Activated naive CD4-positive, alpha-beta T cell treated with anti-CD3 and anti-CD28 coated beads, Interleukin-2, amount 10 ng/mL, durations not matched to agents 7 days and 5 days (primary cell): ENCODE measurements around the gene NSRP1.

Experiments
- CTCF ChIA-PET: fragments of 350-600 bp; sonication (Branson Sonifier 250); formaldehyde crosslinking; loops from one replicate; lab custom pipeline; 2021; ENCODE audit warnings: antibody characterized with exemption; lab: Charles Lee
- DNase-seq: peaks from one replicate; pipeline ENCODE4 v3.0.0-alpha.2; 2020
- H3K27ac Mint-ChIP-seq: one replicate; pipeline ENCODE4 v1.8.0; 2021; ENCODE audit warnings: mild to moderate bottlenecking, moderate library complexity, mixed read lengths
- H3K27me3 Mint-ChIP-seq: one replicate; pipeline ENCODE4 v1.8.0; 2021; ENCODE audit warnings: mild to moderate bottlenecking, mixed read lengths
- H3K36me3 Mint-ChIP-seq: one replicate; pipeline ENCODE4 v1.8.0; 2021; ENCODE audit warnings: mixed read lengths
- H3K4me1 Mint-ChIP-seq: one replicate; pipeline ENCODE4 v1.8.0; 2021; ENCODE audit warnings: mixed read lengths
- H3K4me3 Mint-ChIP-seq: one replicate; pipeline ENCODE4 v1.8.0; 2021; ENCODE audit warnings: mild to moderate bottlenecking, moderate library complexity, mixed read lengths
- H3K9me3 Mint-ChIP-seq: one replicate; pipeline ENCODE4 v1.8.0; 2021; ENCODE audit warnings: mixed read lengths

NSRP1 gene

DNA sequence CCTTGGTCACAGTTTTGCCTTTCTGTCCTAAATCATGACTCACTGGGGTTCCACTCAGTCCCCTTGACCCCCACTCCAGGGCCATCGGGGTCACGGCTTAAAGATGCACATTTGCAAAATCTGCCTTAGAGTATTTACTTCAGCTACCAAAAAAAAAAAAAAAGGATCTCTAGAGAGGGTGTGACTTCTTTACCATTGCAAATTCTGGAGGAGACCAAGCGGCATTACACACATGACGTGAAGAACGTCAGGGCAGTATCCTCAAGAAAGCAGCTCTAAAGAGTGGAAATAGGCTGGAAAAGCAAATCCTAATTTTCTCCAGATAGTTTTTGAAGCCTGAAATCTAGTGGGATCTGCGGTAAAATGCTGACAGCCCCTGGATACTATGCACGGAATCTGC lies 93.3 kb downstream of the NSRP1 start:
- DNase-seq: no peak
- CTCF ChIA-PET: no interaction called here
- H3K27ac Mint-ChIP-seq: no peak overlapping the region
- H3K4me1 Mint-ChIP-seq: peaks cover 5% of the 10 kb centered on the region
- H3K9me3 Mint-ChIP-seq: no peaks in the 10 kb centered on the region
- H3K36me3 Mint-ChIP-seq: no peaks in the 10 kb centered on the region
- no peak overlapping the region for H3K4me3 Mint-ChIP-seq
- H3K27me3 Mint-ChIP-seq: peaks cover 52% of the 10 kb centered on the region

DNA sequence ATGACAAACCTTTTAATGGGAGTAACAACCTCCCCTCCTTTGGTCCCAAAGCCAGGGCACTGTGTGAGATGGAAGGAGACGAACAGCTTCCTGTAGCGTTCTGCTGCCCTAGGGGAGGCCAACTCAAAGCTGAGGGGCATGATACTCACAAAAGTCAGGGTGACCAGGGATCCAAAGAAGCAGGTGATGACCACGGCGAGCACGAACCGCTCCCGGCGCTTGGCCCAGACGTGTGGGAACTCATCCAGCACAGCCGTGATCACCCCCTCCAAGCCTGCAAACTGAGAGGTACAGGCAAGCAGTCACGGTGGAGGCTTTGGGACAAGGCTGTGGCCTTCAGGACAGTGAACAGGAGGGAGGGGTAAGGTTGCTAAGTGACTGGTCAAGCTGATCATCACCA lies 93.8 kb downstream of the NSRP1 start:
- peaks cover 5% of the 10 kb centered on the region for H3K4me1 Mint-ChIP-seq
- CTCF ChIA-PET: no interaction called here
- no peak for DNase-seq
- no peaks in the 10 kb centered on the region for H3K9me3 Mint-ChIP-seq
- H3K4me3 Mint-ChIP-seq: no peak overlapping the region
- H3K27me3 Mint-ChIP-seq: peaks cover 52% of the 10 kb centered on the region
- no peaks in the 10 kb centered on the region for H3K36me3 Mint-ChIP-seq
- H3K27ac Mint-ChIP-seq: no peak overlapping the region

DNA sequence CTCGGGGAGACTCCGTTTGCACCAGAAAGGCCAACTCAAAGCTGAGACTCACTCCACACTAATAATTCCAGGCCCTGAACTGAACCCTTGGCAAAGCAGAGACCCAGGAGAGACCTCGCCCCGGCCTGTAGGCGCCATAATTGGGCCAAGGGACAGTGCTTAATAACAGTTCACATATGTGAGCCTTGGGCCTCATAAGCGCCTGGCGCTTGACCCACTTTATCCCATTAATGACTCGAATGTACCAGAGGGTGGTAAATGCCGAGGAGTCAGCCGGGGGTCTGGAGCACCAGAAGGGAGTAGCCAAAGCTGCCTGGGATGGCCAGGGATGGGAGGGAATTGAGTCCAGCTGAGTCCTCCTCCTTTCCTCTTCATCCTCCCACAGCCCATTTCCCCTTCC lies 94.3 kb downstream of the NSRP1 start:
- no peak for DNase-seq
- H3K9me3 Mint-ChIP-seq: no peaks in the 10 kb centered on the region
- H3K27me3 Mint-ChIP-seq: peaks cover 47% of the 10 kb centered on the region
- H3K27ac Mint-ChIP-seq: no peak overlapping the region
- CTCF ChIA-PET: no interaction called here
- no peaks in the 10 kb centered on the region for H3K36me3 Mint-ChIP-seq
- peaks cover 5% of the 10 kb centered on the region for H3K4me1 Mint-ChIP-seq
- H3K4me3 Mint-ChIP-seq: no peak overlapping the region

DNA sequence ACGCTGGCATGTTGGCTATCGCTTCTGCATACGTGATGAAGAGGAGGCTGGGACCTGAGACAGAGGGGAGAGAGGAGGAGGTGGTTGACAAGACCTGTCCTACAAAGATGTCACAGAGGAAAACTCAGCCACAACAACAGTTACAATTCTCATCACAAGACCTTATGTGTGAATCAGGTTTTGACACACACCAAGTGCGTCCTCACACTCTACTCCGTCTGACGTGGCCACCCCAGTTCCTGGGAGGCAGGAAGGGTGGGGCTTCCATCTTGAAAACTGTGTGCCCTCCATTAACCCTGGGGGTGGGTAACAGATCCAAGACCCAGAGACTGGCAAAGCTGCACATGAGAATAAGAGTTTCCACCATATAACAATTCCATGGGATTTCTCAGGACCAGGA lies 94.8 kb downstream of the NSRP1 start:
- Mint-ChIP-seq H3K4me3 (no peak overlapping the region), H3K9me3 (no peaks in the 10 kb centered on the region), H3K4me1 (peaks cover 5% of the 10 kb centered on the region), H3K36me3 (no peaks in the 10 kb centered on the region), H3K27ac (no peak overlapping the region), H3K27me3 (peaks cover 43% of the 10 kb centered on the region)
- CTCF ChIA-PET: no interaction called here
- no peak for DNase-seq

DNA sequence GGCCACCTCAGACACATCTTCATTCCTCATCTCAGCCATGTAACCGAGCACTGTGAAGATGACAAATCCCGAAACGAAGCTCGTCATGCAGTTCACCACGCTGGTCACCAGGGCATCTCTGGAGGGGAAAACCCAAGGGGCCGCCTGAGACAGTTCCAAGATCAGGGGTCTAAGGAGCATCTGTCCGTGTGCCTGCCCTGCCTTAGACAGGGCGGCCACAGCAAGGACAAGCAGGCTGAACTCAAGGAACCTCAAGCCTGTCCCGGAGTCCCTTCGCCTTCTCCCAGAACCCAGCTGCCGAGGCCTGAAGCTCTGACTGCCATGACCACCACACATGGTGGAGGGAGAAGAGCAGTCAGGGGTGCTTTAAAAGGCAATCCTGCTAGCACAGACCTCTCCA lies 96.1 kb downstream of the NSRP1 start:
- H3K4me1 Mint-ChIP-seq: peaks cover 5% of the 10 kb centered on the region
- no peaks in the 10 kb centered on the region for H3K9me3 Mint-ChIP-seq
- no peak overlapping the region for H3K4me3 Mint-ChIP-seq
- DNase-seq: no peak
- H3K27me3 Mint-ChIP-seq: peaks cover 41% of the 10 kb centered on the region
- H3K36me3 Mint-ChIP-seq: no peaks in the 10 kb centered on the region
- CTCF ChIA-PET: no interaction called here
- H3K27ac Mint-ChIP-seq: no peak overlapping the region

DNA sequence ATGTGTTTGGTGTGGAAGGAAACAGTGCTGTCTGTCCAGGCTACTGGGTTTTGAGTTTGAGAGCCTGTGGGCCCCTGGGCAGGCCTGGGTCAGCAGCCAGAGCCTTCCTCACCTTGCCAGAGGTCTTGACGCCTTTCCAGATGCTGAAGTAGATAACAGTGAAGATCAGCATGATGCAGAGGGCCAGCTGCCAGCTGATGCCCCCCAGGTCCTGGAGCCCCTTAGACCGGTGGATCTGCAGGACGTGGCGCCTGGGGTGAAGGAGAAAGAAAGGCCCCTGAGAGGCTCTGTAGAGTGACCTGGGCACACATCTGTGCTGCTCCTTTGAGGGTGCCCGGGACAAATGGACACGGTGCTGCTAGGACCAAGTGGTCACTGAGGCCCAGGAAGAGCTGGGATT lies 100.4 kb downstream of the NSRP1 start:
- CTCF ChIA-PET: no interaction called here
- no peak for DNase-seq
- Mint-ChIP-seq H3K27ac (no peak overlapping the region), H3K36me3 (no peaks in the 10 kb centered on the region), H3K4me1 (no peaks in the 10 kb centered on the region), H3K4me3 (no peak overlapping the region), H3K9me3 (no peaks in the 10 kb centered on the region), H3K27me3 (peaks cover 29% of the 10 kb centered on the region)

DNA sequence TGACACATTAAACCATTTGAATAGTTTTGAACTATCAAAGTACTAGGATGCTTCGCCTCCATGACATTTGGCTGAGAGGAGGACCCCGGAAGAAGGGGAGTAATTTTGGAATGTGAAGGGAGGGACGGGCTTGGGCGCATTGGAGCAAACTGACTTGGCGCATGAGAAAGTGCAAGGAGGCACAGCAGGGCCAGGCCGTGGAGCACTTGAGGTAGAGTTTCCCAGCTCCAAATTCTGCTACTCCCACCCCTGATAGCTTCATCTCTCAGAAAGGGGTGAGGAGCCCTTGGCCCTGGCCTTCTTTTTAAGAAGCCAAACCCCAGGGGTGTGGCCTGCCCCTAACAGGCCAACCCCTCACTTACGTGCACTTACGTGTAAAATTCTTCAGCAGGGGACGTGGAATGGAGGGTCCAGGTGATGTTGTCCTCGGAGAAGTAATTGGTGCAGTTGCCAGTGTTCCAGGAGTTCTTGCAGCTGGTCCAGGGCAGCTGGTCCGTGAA lies 101.2 kb downstream of the NSRP1 start:
- H3K36me3 Mint-ChIP-seq: no peaks in the 10 kb centered on the region
- CTCF ChIA-PET: no interaction called here
- DNase-seq: no peak
- H3K4me3 Mint-ChIP-seq: no peak overlapping the region
- peaks cover 25% of the 10 kb centered on the region for H3K27me3 Mint-ChIP-seq
- H3K9me3 Mint-ChIP-seq: no peaks in the 10 kb centered on the region
- H3K27ac Mint-ChIP-seq: no peak overlapping the region
- H3K4me1 Mint-ChIP-seq: no peaks in the 10 kb centered on the region

DNA sequence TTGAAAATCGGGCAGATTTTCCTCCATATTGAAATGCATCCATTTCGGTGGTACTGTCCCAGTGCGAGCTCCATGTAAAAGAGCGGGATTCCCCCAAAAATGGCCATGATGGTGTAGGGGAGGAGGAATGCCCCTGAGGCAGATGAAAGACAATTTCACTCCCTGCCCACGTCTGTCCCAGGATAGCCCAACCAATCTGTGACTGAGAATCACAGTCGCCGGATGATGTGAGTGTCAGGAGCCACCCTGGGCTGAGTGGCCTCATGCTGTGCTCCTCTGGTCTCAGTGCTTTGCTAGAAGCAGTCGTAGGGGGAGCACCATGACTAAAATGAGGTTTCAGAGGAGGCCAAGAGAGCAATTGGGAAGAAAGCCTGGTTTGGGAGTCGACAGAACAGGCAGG lies 102.2 kb downstream of the NSRP1 start:
- Mint-ChIP-seq H3K9me3 (no peaks in the 10 kb centered on the region), H3K36me3 (no peaks in the 10 kb centered on the region), H3K27me3 (peaks cover 22% of the 10 kb centered on the region), H3K4me3 (no peak overlapping the region), H3K4me1 (no peaks in the 10 kb centered on the region), H3K27ac (no peak overlapping the region)
- no peak for DNase-seq
- CTCF ChIA-PET: no interaction called here

DNA sequence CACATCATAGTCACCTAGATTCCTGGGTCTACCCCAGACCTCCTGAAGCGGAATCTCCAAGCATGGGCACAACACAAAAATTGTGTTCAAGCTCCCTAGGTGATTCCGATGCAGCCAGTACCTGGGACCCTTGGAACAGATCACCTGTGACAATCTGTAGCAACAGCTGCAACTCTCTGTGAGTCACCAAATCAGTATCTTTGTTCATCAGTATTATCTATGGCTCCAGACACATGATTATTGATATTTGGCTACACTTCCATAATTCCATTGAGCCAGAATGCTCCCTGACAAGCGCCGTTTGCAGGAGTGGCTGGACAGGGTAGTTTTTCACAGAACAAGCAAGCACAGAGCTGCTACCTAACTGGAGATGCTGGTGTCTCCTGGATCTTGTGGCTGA lies 102.7 kb downstream of the NSRP1 start:
- Mint-ChIP-seq H3K9me3 (no peaks in the 10 kb centered on the region), H3K27me3 (peaks cover 25% of the 10 kb centered on the region), H3K27ac (no peak overlapping the region), H3K4me3 (no peak overlapping the region), H3K36me3 (no peaks in the 10 kb centered on the region), H3K4me1 (no peaks in the 10 kb centered on the region)
- CTCF ChIA-PET: no interaction called here
- no peak for DNase-seq

DNA sequence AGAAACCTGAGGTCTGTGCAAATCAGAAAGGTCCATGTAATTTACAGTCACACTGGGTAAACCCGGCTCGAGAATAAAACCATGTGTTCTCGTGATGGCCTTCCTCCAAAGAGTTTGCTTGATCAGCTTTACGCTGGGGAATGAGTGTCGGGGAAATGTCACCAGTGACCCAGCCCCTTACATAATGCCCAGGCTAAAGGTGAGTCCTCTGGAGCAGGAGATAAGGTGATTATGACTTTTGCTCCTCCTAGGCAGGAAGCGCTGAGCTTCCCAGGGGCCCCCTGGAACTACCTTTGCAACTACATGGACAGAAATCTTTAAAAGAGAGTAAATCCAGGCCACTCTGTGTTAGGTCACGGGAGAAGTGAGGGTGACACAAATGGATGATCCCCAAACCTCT lies 103.2 kb downstream of the NSRP1 start:
- CTCF ChIA-PET: no interaction called here
- Mint-ChIP-seq H3K36me3 (no peaks in the 10 kb centered on the region), H3K27ac (no peak overlapping the region), H3K9me3 (no peaks in the 10 kb centered on the region), H3K27me3 (peaks cover 28% of the 10 kb centered on the region), H3K4me3 (no peak overlapping the region), H3K4me1 (no peaks in the 10 kb centered on the region)
- no peak for DNase-seq

DNA sequence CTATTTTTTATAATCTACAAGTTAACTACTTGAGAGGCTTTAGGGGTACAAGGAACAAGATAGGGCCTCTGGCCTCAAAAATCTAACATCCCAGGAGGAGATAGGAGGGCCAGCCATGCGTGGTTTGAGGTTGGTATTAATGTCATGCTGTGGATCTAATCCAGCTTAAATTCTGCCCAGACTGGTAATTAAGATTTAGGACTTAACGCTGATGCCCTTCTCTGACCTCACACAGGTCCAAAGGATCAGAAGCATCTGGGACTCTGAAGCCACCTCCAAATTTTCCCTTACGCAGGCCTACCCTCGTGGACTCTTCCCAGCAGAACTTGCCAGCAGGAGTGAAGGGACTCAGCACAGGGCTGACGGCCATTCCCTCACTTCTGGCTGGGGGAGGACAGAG lies 103.8 kb downstream of the NSRP1 start:
- no peaks in the 10 kb centered on the region for H3K4me1 Mint-ChIP-seq
- H3K4me3 Mint-ChIP-seq: no peak overlapping the region
- CTCF ChIA-PET: no interaction called here
- no peak overlapping the region for H3K27ac Mint-ChIP-seq
- no peaks in the 10 kb centered on the region for H3K9me3 Mint-ChIP-seq
- H3K27me3 Mint-ChIP-seq: peaks cover 32% of the 10 kb centered on the region
- no peaks in the 10 kb centered on the region for H3K36me3 Mint-ChIP-seq
- DNase-seq: no peak

DNA sequence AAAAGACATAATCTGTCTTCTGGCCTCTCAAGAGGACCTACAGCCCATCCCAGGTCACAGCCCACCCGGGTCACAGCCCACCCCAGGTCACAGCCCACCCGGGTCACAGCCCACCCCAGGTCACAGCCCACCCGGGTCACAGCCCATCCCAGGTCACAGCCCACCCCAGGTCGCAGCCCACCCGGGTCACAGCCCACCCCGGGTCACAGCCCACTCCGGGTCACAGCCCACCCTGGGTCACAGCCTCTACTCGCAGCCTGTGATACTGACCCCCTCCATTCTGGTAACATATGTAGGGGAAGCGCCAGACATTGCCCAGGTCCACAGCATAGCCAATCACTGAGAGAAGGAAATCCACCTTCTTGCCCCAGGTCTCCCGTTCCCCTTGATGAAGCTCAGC lies 104.7 kb downstream of the NSRP1 start:
- CTCF ChIA-PET: interaction anchor here (0.7 kb wide), 1 partner anchor 19 kb away, joined by 3 read pairs; no protein-coding TSS in a partner anchor
- no peak for DNase-seq
- H3K36me3 Mint-ChIP-seq: no peaks in the 10 kb centered on the region
- no peaks in the 10 kb centered on the region for H3K4me1 Mint-ChIP-seq
- no peak overlapping the region for H3K27ac Mint-ChIP-seq
- peaks cover 41% of the 10 kb centered on the region for H3K27me3 Mint-ChIP-seq
- no peaks in the 10 kb centered on the region for H3K9me3 Mint-ChIP-seq
- no peak overlapping the region for H3K4me3 Mint-ChIP-seq

DNA sequence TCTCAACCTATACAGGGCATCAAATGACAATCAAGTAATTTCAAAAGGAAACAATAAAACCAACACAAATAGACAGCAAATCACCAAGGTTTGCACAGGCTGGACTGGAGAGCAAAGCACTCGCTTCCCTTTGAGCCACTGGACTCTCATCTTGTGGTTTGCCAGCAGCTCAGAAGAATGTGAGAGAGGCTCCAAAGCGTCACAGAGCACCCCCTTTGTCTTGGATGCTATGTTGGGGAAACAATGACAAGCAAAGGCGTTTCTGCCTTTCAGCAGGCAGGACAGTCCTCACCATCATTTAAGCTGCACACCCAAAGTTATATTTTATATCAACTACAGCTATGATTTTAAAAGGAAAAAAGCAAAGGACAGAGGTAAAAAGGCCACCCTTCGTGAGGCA lies 105.6 kb downstream of the NSRP1 start:
- H3K27me3 Mint-ChIP-seq: peaks cover 40% of the 10 kb centered on the region
- DNase-seq: no peak
- H3K4me1 Mint-ChIP-seq: no peaks in the 10 kb centered on the region
- H3K4me3 Mint-ChIP-seq: no peak overlapping the region
- H3K27ac Mint-ChIP-seq: no peak overlapping the region
- CTCF ChIA-PET: no interaction called here
- H3K9me3 Mint-ChIP-seq: no peaks in the 10 kb centered on the region
- H3K36me3 Mint-ChIP-seq: no peaks in the 10 kb centered on the region

DNA sequence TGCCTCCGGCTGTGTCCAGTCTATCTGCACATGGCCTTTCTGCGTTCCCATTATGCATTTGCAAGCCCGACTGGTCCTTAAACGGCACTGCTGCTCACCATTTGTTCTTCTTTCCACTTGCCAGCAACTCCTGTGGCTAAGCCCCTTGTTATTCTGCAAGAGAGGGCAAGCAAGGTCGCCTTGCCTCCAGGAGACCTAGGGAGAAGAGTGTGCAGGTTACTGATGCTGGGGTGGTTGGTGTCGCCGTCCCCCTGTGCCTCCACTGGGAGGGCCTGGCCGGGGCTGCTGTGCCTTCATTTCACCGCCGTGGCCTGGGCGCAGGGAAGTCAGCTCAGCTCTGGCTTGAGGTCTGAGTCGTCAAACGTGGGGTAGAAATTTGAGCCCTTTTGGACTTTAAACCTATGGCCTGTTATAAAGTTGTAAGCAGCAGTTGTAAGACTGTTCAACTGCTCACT lies 106.1 kb downstream of the NSRP1 start:
- Mint-ChIP-seq H3K9me3 (no peaks in the 10 kb centered on the region), H3K27me3 (peaks cover 40% of the 10 kb centered on the region), H3K4me1 (no peaks in the 10 kb centered on the region), H3K27ac (no peak overlapping the region), H3K4me3 (no peak overlapping the region), H3K36me3 (no peaks in the 10 kb centered on the region)
- DNase-seq: no peak
- CTCF ChIA-PET: no interaction called here

DNA sequence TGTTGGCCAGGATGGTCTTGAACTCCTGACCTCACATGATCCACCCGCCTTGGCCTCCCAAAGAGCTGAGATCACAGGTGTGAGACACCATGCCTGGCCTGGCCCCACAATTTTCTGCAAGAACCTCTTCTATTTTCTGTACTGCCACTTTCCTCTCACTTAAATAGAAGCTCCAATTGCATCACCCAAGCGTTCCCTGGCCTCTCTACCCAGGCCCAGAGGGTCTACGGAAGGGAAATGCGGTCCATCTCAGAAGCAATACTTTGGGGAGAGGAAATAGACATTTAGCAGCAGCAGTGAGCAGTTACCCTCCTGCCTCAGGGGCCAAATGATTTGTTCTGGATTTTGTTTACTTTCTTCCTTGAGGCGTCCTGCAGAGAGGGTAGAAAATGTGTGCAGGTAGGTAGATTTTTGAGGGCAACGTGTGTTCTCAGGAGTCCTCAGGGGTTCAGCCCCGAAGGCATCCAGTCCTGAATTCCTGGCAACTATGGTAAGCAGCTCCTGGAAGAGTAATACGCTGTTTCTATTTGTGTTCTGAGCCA lies 107.9 kb downstream of the NSRP1 start:
- H3K9me3 Mint-ChIP-seq: no peaks in the 10 kb centered on the region
- peaks cover 52% of the 10 kb centered on the region for H3K27me3 Mint-ChIP-seq
- no peak overlapping the region for H3K4me3 Mint-ChIP-seq
- CTCF ChIA-PET: no interaction called here
- no peaks in the 10 kb centered on the region for H3K4me1 Mint-ChIP-seq
- H3K27ac Mint-ChIP-seq: no peak overlapping the region
- H3K36me3 Mint-ChIP-seq: no peaks in the 10 kb centered on the region
- DNase-seq: no peak

DNA sequence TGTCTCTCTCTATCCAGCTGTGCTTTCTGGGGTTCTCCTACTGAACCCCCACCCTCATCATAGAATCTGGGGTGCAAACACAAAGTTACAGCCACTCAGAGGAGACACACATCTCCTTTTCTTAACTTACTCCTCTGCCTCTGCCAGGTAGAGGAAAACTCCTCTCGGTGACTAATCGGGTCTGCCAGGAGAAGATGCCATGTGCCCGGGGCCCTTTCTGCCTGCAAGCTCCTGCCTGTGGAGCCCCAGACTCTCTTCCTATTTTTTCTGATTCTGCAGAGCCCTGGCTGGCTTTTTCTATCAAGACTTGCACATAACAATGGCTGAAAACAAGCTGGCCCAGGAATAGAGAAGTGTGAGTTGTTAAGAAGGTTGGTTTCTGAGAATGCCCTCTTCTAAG lies 108.5 kb downstream of the NSRP1 start:
- CTCF ChIA-PET: no interaction called here

More for the DNA sequence above, 108.5 kb downstream of the NSRP1 start:
- no peaks in the 10 kb centered on the region for H3K4me1 Mint-ChIP-seq
- H3K36me3 Mint-ChIP-seq: no peaks in the 10 kb centered on the region
- H3K27me3 Mint-ChIP-seq: peaks cover 52% of the 10 kb centered on the region
- H3K9me3 Mint-ChIP-seq: no peaks in the 10 kb centered on the region
- no peak overlapping the region for H3K27ac Mint-ChIP-seq
- no peak overlapping the region for H3K4me3 Mint-ChIP-seq
- no peak for DNase-seq
